ENCODE results near the gene NPC2.

NPC2 gene

GRCh38 chr14:74504412-74504811 lies 11.3 kb upstream of the NPC2 start:
- no peaks in the 10 kb centered on the region; the same call in 1 of the 2 replicates for H3K27me3 ChIP-seq (replicated peaks; ENCODE audit: control insufficient read depth, insufficient read depth, low read length)
- no peak for DNase-seq (ENCODE audit: extremely low read depth, insufficient read length)
- H3K4me3 ChIP-seq (replicated peaks; ENCODE audit: low read depth, low read length), result no peak overlapping the region
- H3K36me3 ChIP-seq (ENCODE audit: control insufficient read depth, insufficient read depth, low read length), result no peaks in the 10 kb centered on the region
- TF ChIP-seq CTCF (IDR thresholded peaks at IDR 0.05; ENCODE audit: insufficient read depth, low read length, poor library complexity, severe bottlenecking), result no peak

GRCh38 chr14:74503938-74504335 lies 10.8 kb upstream of the NPC2 start:
- H3K27me3 ChIP-seq (replicated peaks; ENCODE audit: control insufficient read depth, insufficient read depth, low read length), result no peaks in the 10 kb centered on the region; the same call in 1 of the 2 replicates
- TF ChIP-seq CTCF (IDR thresholded peaks at IDR 0.05; ENCODE audit: insufficient read depth, low read length, poor library complexity, severe bottlenecking), result no peak
- DNase-seq (ENCODE audit: extremely low read depth, insufficient read length), result no peak
- H3K36me3 ChIP-seq (ENCODE audit: control insufficient read depth, insufficient read depth, low read length), result no peaks in the 10 kb centered on the region
- H3K4me3 ChIP-seq (replicated peaks; ENCODE audit: low read depth, low read length), result no peak overlapping the region

- no peak for DNase-seq (ENCODE audit: extremely low read depth, insufficient read length)
- Histone ChIP-seq H3K27me3 (replicated peaks; ENCODE audit: control insufficient read depth, insufficient read depth, low read length) (no peaks in the 10 kb centered on the region; the same call in 1 of the 2 replicates), H3K36me3 (ENCODE audit: control insufficient read depth, insufficient read depth, low read length) (no peaks in the 10 kb centered on the region), H3K4me3 (replicated peaks; ENCODE audit: low read depth, low read length) (no peak overlapping the region)
- TF ChIP-seq CTCF (IDR thresholded peaks at IDR 0.05; ENCODE audit: insufficient read depth, low read length, poor library complexity, severe bottlenecking), result no peak
These were observed 10.3 kb upstream of the NPC2 start for GRCh38 chr14:74503291-74503937.

GRCh38 chr14:74502236-74503019 lies 9.3 kb upstream of the NPC2 start:
- H3K27me3 ChIP-seq (replicated peaks; ENCODE audit: control insufficient read depth, insufficient read depth, low read length), result no peaks in the 10 kb centered on the region; the same call in 1 of the 2 replicates
- peak; percentile 85 for TF ChIP-seq CTCF (IDR thresholded peaks at IDR 0.05; ENCODE audit: insufficient read depth, low read length, poor library complexity, severe bottlenecking)
- no peaks in the 10 kb centered on the region for H3K36me3 ChIP-seq (ENCODE audit: control insufficient read depth, insufficient read depth, low read length)
- DNase-seq (ENCODE audit: extremely low read depth, insufficient read length), result no peak
- H3K4me3 ChIP-seq (replicated peaks; ENCODE audit: low read depth, low read length), result no peak overlapping the region

GRCh38 chr14:74501691-74502090 lies 8.6 kb upstream of the NPC2 start:
- Histone ChIP-seq H3K4me3 (replicated peaks; ENCODE audit: low read depth, low read length) (no peak overlapping the region), H3K36me3 (ENCODE audit: control insufficient read depth, insufficient read depth, low read length) (no peaks in the 10 kb centered on the region), H3K27me3 (replicated peaks; ENCODE audit: control insufficient read depth, insufficient read depth, low read length) (no peaks in the 10 kb centered on the region; the same call in 1 of the 2 replicates)
- no peak for DNase-seq (ENCODE audit: extremely low read depth, insufficient read length)
- no peak for TF ChIP-seq CTCF (IDR thresholded peaks at IDR 0.05; ENCODE audit: insufficient read depth, low read length, poor library complexity, severe bottlenecking)
